GM21825 (cell line): ENCODE data around the gene ZNF438.
"Not testable (repeated sequence)": the region's sequence is repeated elsewhere in the genome, so short reads cannot be mapped to it uniquely, and the experiment has no call there.

Source experiments
- ATAC-seq: cut with Tn5 transposase; IDR thresholded peaks from one replicate; pipeline ENCODE4 v1.9.1; 2021; ENCODE audit warnings: mild to moderate bottlenecking, moderate library complexity; ENCODE audit not compliant: unreplicated experiment

ZNF438 gene

GRCh38 chr10:30949218-30949617 is 82.4 kb downstream of the ZNF438 start:
- ATAC-seq = not testable (repeated sequence)

DNA sequence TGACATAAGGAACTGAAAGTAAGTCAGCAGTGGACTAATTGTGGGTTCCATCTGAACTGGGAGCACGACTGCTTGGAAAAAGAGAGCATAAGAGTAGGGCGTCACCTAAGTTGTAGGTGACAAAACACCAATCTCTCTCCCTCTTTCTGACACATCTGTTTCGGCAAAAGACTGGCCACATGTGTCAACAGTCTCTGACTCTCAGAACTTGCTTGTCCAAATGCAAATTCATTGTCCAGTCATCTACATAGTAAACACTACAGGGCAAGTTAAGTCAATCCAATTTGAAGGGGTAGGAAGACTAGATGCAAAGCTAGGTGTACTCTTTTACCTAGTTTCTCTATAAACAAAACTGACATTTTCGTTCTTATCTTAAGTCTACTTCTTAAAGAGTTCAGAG is 87.7 kb downstream of the ZNF438 start:
- ATAC-seq = no peak

- no peak for ATAC-seq
These were observed 88.2 kb downstream of the ZNF438 start for GRCh38 chr10:30943451-30943850.

- ATAC-seq = no peak
These were observed 91.4 kb downstream of the ZNF438 start for GRCh38 chr10:30940256-30940655.

DNA sequence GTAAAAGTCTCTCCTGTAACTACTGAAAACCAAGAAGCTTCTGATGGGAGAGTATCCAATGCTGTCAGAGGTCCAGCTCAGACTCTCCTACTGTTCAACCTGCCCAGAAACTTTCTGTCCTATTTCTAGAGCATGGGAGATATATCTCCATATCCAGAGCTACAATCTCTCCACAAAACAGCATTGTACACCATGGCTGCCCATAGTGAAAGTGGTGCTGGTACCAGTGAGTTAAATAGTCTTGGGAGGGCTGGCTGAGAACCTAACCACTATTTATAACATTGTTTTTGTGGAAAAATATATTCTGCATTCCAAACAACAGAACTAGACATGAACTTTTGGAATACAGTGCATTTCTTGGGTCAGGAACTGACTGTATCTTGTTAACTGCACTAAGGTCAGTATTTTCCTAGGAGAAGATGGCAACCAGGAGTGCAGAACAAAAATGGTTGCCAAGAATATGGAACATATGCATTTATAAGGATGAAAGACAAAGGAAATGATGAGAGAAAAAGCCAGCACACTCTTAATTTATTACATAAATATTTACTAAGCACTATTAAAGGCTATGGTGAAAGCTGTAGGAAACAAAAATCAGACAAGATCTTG is 91.9 kb downstream of the ZNF438 start:
- no peak for ATAC-seq

DNA sequence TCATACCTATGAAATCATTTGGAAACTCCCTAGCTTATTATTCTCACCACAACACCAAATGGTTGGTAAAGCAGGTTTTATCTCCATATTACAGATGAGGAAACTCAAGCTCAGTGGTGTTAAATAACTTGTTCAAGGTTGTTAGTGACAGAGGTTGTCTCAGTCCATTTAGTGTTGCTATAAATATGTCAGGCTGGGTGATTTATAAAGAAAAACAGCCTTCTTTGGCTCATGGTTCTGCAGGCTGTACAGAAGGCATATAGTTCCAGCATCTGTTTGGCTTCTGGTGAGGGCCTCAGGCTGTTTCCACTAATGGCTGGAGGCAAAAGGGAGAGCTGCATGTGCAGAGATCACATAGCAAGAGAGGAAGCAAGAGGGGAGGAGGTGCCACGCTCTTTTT is 96.6 kb downstream of the ZNF438 start:
- ATAC-seq = no peak

GRCh38 chr10:30931094-30931493 is 100.6 kb downstream of the ZNF438 start:
- no peak for ATAC-seq

DNA sequence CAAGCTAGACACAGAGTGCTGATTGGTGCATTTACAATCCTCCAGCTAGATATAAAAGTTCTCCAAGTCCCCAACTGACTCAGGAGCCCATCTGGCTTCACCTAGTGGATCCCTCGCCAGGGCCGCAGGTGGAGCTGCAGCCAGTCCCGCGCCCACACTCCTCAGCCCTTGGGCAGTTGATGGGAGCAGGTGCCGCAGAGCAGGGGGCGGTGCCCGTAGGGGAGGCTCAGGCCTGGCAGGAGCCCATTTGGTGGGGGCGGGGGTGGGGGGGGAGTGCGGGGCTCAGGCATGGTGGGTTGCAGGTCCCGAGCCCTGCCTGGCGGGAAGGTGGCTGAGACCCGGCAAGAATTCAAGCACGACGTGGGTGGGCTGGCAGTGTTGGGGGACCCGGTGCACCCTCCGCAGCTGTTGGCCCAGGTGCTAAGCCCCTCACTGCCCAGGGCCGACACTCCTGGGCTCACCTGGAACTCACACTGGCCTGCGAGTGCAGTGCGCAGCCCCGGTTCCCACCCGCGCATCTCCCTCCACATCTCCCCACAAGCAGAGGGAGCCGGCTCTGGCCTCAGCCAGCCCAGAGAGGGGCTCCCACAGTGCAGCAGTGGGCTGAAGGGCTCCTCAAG is 101.7 kb downstream of the ZNF438 start:
- no peak for ATAC-seq

DNA sequence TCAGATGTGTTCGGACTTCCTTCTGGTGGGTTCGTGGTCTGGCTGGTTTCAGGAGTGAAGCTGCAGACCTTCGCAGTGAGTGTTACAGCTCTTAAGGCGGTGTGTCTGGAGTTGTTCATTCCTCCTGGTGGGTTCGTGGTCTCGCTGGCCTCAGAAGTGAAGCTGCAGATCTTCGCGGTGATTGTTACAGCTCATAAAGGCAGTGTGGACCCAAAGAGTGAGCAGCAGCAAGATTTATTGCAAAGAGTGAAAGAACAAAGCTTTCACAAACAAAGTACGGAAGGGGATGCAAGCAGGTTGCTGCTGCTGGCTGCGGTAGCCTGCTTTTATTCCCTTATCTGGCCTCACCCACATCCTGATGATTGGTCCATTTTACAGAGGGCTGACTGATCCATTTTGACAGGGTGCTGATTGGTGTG is 102.3 kb downstream of the ZNF438 start:
- ATAC-seq = peak; percentile 25

DNA sequence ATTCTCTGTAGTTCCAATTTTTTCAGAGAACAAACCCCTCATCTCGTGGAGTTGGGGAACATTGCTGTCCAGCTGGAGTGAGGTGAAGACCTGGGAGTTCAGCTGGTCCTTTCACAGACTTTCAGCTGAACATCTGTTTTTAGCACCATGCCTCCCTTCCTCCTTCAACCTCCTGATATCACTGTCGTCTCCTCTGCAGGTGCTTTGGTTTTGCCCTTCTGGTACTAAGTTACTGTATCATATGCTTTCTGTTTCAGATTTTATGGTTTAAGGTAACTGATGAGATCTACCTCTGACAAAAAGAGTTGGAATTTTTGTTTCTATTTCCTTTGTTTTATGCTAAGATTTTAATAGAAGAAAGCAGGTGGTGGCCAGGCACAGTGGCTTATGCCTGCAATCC is 102.9 kb downstream of the ZNF438 start:
- ATAC-seq = peak; percentile 70

- ATAC-seq = no peak
These were observed 113.0 kb downstream of the ZNF438 start for GRCh38 chr10:30918651-30919050.

DNA sequence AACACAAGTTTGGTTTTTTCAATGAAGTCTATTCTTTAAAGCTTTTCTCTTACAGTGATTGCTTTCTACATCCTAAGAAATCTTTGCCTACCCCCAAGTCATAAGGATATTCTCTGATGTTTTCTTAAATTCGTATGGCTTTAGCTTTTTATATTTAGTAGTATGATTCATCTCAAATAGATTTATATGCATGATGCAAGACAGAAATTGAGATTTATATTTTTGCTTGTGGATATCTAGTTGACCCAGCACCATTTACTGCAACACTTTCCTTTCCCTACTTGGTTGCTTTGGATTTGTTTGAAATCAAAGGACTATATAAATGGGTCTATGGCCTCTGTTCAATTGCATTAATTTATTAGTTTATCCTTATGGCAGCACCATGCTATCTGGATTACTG is 113.9 kb downstream of the ZNF438 start:
- ATAC-seq = no peak

- ATAC-seq = no peak
These were observed 114.6 kb downstream of the ZNF438 start for GRCh38 chr10:30917067-30917466.

DNA sequence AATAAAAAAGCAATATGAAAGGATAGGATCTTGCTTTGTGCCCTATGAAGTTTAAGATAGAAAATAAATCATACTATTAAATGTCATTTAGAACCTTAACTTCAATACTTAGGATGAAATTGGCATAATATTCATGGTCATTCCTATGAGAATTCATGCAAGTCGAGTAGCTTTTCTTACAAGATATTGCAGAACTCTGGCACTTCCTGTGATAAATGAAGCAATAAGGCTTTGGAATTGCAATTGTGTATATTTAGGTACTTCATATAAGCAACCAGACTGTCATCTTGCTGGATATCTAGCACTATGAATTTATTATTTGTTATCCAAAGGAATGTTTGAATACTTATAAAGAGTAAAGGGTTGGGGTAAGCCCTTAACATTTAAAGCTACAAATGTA is 116.5 kb downstream of the ZNF438 start:
- ATAC-seq = no peak

DNA sequence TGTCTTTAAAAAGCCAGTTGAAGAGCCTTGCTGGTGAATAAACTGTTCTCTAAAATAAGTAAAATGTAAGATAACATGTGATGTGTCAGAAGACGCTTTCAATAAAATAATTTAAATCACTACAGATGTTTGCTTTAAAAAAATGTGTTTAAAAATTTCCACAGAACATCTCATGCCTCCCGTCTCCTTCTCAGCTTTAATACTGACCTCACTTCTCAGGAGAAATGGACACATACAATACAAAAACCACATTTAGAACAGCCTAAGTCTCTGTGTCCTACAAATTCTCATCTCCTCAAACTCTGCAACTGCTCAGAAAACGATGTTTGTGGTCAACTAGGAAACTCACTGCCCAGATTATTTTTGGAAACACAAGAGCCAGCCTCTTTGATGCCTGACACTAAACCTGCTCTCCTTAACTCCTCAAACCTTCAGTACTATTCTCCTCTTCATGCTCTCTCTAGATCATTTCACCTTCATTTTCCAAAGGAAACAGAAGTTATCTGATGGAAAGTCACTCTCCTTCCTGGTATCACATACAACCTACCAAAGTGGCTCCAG is 120.3 kb downstream of the ZNF438 start:
- no peak for ATAC-seq

GRCh38 chr10:30903397-30904138 is 128.1 kb downstream of the ZNF438 start:
- no peak for ATAC-seq

DNA sequence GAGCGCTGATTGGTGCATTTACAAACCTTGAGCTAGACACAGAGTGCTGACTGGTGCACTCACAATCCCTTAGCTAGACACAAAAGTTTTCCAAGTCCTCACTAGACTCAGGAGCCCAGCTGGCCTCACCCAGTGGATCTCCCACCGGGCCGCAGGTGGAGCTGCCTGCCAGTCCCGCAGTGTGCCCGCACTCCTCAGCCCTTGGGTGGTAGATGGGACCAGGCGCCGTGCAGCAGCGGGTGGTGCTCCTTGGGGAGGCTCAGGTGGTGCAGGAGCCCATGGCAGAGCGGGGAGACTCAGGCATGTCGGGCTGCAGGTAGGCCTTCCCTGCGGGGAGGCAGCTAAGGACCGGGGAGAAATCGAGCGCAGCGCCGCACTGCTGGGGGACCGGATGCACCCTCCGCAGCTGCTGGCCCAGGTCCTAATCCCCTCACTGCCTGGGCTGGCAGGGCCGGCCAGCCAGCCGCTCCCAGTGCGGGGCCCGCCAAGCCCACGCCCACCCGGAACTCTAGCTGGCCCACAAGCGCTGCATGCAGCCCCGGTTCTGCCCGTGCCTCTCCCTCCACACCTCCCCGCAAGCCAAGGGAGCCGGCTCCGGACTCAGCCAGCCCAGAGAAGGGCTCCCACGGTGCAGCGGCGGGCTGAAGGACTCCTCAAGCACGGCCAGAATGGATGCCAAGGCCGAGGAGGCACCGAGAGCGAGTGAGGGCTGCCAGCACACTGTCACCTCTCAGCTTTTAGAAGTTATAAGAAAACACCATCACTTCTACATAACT is 128.9 kb downstream of the ZNF438 start:
- ATAC-seq = no peak

GRCh38 chr10:30901487-30901886 is 130.2 kb downstream of the ZNF438 start:
- not testable (repeated sequence) for ATAC-seq

GRCh38 chr10:30898964-30899363 is 132.7 kb downstream of the ZNF438 start:
- no peak for ATAC-seq

DNA sequence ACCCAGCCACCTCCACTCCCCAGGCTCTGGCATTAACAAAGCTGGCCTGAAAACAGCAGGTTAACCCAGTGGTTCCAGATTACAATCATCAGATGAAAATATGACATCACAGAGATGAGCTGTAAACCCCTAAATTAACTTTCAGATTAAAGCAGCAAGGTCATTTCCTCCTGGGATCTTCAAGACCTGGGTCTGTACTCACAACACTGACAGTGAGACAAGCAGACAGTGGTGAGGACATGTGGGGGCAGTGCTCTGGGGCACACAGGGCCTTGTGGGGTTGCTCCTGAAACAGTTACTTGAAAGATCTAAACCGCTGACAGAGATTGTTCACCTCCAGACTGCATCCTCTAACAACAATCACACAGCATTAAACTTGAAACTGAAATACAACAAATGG is 134.1 kb downstream of the ZNF438 start:
- no peak for ATAC-seq

DNA sequence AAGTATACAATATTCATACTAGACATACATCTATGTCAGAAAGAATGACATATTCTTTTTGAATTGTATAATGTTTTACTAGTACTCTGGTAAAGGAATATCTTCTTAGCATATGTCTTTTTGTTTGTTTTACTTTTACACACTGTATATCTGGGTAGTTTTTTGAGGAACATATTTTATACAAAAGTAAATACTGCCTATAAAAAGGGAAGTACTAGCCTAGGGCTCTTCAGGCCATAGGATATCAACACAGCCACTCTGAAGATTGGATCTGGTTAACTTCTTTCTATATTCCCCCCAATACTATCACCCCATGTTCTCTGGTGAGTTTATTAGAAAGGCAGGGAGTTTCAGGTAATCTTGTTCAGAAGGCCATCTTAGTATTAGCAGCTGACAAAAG is 134.6 kb downstream of the ZNF438 start:
- no peak for ATAC-seq
